ENCODE data around the gene HIBCH.

HIBCH gene

DNA sequence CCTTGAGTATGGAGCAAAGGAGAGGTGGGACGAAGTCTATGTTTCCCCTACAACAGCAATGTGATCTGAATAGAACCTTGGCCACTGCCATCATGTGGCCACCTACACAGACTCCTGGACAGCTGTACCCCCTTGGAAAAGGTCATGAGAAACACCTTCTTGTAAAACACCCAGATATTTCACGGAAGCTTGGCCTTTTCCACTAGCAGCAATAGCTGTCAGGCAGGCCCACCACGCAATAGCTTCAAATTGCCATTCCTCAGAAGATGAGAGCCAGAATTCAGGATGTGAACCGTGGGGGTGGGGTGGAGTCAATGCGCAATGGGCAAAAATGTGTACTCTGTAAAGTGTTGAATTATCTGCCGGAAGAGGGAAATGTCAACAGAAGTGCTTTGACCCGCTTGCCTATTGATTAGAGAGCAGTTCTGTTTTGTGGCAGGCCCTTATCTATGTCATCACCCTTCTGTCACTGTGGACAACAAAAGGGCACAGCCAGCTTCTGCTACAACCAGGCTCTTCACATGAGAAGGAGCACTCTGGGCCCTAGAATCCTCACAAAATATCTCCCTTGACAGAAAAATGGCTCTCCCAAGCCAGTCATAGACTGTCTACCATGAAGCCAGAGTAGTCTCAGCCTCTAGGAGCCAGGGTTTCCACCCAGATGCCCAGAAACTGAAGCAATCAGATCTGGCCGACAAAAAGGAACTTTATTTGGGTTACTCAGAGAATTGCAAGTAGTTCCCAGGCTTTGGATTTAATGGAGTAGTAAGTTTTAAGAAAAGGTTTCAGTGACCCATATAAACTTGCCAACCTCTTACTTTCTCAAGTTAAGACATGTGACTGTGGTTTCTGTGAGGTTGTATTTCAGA lies 33.3 kb upstream of the HIBCH start:
- DNase-seq (ENCODE audit: low read depth) = no peak
- TF ChIP-seq, protein P1, sequence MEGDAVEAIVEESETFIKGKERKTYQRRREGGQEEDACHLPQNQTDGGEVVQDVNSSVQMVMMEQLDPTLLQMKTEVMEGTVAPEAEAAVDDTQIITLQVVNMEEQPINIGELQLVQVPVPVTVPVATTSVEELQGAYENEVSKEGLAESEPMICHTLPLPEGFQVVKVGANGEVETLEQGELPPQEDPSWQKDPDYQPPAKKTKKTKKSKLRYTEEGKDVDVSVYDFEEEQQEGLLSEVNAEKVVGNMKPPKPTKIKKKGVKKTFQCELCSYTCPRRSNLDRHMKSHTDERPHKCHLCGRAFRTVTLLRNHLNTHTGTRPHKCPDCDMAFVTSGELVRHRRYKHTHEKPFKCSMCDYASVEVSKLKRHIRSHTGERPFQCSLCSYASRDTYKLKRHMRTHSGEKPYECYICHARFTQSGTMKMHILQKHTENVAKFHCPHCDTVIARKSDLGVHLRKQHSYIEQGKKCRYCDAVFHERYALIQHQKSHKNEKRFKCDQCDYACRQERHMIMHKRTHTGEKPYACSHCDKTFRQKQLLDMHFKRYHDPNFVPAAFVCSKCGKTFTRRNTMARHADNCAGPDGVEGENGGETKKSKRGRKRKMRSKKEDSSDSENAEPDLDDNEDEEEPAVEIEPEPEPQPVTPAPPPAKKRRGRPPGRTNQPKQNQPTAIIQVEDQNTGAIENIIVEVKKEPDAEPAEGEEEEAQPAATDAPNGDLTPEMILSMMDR (IDR thresholded peaks at IDR 0.05; ENCODE audit: control insufficient read depth, extremely low read depth, insufficient read depth) = no peak
- no peak overlapping the region for H3K4me3 ChIP-seq (ENCODE audit: low read depth, low read length)

DNA sequence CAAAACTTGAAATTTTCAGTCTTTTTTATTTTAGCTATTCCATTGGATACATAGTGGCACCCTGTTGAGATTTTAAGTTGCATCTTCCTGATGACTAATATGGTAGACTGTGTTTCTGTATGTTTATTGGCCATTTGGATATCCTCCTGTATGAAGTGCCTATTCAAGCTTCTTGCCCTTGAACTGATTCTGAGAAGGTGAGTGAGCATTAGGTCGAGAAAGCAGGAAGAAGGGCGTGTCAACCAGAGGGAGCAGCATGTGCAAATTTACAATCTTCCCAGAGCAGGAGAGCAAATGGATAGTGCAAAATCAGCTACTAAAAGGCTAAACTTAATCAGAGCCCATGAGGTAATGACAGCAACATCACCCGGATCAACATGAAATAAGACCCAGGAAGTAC lies 32.3 kb upstream of the HIBCH start:
- no peak overlapping the region for H3K4me3 ChIP-seq (ENCODE audit: low read depth, low read length)
- DNase-seq (ENCODE audit: low read depth) = no peak
- TF ChIP-seq, protein P1 (IDR thresholded peaks at IDR 0.05; ENCODE audit: control insufficient read depth, extremely low read depth, insufficient read depth) = no peak

DNA sequence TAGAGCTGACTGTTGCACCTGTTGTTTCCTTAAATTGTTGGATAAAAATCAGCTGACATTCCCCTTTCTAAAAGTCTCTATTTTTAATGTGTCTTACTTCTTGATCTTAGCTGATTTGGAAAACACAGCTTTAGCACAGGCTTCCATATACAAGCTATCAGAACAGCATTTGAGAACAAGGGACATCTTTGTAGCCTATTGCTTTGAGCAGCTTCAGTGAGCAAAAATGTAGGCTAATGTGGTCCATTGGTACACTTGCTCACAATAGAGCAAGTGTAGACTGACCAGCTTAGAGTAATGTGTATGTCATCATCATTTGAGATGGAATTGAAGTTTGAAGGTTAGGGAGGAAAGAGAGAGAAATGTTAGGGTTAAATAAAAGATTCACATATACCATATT lies 30.7 kb upstream of the HIBCH start:
- H3K4me3 ChIP-seq (ENCODE audit: low read depth, low read length) = no peak overlapping the region
- TF ChIP-seq, protein P1 (IDR thresholded peaks at IDR 0.05; ENCODE audit: control insufficient read depth, extremely low read depth, insufficient read depth) = no peak
- DNase-seq (ENCODE audit: low read depth) = no peak

GRCh38 chr2:190344276-190344827 lies 24.7 kb upstream of the HIBCH start:
- TF ChIP-seq, protein P1 (IDR thresholded peaks at IDR 0.05; ENCODE audit: control insufficient read depth, extremely low read depth, insufficient read depth) = no peak; the same call in 1 of the 2 replicates
- no peak for DNase-seq (ENCODE audit: low read depth)
- no peak overlapping the region for H3K4me3 ChIP-seq (ENCODE audit: low read depth, low read length)

DNA sequence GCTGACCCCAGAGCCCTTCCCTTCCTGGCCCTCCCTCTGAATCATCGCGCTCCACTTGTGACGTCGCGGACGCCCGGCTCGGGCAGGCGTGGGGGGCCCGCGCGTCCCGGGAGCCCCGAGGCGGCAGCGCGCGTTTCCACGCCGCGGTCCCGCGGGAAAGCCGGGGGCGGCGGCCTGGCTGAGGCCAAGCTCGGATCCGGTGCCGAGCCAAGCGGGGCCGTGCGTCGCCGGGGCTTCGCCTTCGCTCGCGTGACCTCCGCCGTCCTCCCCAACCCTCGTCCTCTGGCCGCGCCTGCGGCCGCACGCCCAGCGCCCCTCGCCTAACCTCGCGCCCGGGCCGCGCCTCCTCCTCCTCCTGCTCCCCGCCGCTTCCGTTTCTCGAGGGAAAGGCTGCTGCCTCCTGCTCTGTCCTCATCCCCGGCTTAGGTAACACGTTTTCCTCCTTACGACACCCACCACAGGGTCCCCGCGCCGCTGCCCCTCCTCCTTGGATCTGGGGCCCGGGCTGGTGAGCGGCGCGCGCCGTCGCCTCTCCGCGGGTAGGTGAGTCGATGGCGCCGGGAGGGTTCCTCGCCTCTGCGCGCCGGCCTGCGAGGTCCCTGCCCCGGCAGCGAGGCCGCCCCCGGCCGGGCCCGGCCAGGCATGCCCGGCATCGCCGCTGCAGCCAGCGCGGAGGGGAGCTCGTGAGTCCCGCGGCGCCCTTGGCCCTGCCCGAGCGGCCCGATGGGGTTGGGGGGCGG lies 24.1 kb upstream of the HIBCH start, which contains the start of gene INPP1:
TSS of gene INPP1 (plus strand) at position 54 of the 740 bp plus-strand sequence. CDS start 16,514 bp downstream, outside the sequence.
- no peak for DNase-seq (ENCODE audit: low read depth)
- no peak within 1 kb of the TSS for H3K4me3 ChIP-seq (ENCODE audit: low read depth, low read length)
- TF ChIP-seq, protein P1 (IDR thresholded peaks at IDR 0.05; ENCODE audit: control insufficient read depth, extremely low read depth, insufficient read depth) = no peak

DNA sequence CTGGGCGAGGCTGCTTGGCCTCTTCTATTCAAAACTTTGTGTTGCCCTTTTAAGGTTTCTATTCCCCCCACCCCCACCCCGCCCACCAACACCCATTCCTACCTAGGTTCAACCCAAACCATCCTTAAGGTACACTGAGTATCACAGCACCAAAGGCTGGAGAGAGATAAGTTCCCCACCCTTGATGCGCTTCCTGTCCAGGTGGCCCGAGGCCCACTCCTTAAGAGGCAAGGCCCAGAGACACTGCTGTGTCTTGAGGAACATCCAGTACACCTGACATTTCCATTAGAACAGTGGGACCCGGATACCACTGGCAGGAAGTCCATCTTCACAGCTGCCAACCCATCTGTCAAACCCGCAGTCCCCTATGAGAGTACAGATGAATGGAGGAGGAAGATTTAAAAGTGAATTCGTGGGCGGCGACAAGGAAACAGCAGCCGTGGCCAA lies 23.5 kb upstream of the HIBCH start:
- TF ChIP-seq, protein P1 (IDR thresholded peaks at IDR 0.05; ENCODE audit: control insufficient read depth, extremely low read depth, insufficient read depth) = no peak
- DNase-seq (ENCODE audit: low read depth) = no peak
- H3K4me3 ChIP-seq (ENCODE audit: low read depth, low read length) = no peak overlapping the region
